Fibroblast of peridontal ligament (primary cell): ENCODE data around the gene DNAJC8.

Experiments used
- DNase-seq: peaks from one replicate; pipeline ENCODE4 v3.0.0-alpha.2; 2010; ENCODE audit errors: extremely low read depth

Gene DNAJC8, protein sequence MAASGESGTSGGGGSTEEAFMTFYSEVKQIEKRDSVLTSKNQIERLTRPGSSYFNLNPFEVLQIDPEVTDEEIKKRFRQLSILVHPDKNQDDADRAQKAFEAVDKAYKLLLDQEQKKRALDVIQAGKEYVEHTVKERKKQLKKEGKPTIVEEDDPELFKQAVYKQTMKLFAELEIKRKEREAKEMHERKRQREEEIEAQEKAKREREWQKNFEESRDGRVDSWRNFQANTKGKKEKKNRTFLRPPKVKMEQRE

DNA sequence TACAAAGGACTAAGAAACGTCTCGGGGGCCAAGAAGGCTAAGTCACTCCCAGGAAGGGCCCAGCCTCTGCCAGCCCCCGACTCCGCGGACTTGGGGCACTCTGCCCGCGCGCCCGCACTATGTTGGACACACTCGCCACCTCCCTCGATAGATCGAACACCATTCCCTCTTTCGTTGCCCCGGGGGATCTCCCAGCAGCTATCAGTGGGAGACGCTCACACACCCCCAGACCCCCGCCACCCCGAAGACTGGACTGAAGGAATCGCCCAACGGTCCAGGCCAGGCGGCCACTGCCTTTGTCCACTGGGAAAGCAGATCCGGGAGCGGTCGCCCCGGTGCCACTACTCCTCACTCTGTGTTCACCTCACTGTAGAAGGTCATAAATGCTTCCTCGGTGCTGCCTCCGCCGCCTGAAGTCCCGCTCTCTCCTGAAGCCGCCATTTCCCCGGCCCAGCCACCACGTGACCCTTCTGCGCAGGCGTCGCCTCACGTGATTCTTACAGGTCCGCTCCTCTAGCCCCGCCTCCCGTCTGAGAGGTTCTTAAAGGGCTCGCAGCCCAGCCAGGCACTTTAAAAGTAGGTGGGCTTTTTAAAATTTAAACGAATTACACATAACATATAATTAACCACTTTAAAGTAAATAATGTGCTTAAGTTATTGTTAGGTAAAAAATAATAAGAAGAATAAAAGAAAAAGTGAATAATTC is at the start of gene DNAJC8:
Gene DNAJC8 (minus strand): TSS at position 472 of the 706 bp plus-strand sequence. CDS start 31 bp downstream, at position 441.
- DNase-seq: peak; percentile 83

DNA sequence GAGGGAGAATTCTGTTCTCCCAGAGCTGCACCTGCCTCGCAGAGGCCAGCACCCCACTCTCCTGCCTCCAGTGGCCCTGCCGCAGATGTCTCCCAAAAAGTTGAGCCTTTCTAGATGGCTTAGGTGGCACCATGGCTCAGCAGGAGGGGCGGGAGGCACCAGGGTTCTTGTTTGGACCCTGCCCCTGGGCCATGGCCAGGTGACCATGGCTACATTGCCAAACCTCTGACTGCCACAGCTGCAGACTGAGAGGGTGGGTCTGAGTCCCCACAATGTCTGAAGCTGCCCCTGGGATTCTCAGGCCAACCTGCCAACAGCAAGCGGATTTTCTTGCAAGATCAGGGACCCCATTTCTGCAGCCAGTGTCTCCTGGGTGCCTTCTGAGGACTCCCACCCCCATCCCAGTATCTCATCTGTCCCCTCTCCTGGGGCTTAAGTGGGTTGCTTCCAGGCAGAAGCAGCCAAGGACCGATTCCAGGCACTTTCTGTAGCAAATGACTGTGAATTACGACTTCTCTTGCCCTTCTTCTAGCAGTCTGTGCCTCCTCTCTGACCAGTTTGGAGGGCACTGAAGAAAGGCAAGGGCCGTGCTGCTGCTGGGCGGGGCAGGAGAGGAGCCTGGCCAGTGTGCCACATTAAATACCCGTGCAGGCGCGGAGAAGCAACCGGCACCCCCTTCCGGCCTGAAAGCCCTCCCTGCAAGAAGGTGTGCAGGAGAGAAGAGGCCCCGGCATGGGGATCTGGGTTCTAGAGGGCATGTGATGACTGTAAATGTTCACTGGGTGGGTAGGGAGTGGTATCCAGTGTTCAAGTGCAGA is 49.0 kb upstream of the DNAJC8 start:
- no peak for DNase-seq

GRCh38 chr1:28280977-28281381 is 48.1 kb upstream of the DNAJC8 start:
- DNase-seq: no peak

- no peak for DNase-seq
These were observed 47.7 kb upstream of the DNAJC8 start for GRCh38 chr1:28280501-28280900.

DNA sequence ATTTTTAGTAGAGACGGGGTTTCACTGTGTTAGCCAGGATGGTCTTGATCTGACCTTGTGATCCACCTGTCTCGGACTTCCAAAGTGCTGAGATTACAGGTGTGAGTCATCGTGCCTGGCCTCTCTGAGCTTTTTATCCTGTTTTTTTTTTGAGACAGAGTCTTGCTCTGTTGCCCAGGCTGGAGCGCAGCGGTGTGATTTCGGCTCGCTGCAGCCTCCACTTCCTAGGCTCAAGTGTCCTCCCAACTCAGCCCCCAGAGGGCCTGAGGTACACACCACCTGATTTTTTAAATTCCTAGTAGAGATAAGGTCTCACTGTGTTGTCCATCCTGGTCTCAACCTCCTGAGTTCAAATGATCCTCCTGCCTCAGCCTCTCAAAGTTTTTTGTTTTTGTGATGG is 46.9 kb upstream of the DNAJC8 start:
- DNase-seq: no peak

- DNase-seq: no peak
These were observed 45.9 kb upstream of the DNAJC8 start for GRCh38 chr1:28278763-28279162.

DNA sequence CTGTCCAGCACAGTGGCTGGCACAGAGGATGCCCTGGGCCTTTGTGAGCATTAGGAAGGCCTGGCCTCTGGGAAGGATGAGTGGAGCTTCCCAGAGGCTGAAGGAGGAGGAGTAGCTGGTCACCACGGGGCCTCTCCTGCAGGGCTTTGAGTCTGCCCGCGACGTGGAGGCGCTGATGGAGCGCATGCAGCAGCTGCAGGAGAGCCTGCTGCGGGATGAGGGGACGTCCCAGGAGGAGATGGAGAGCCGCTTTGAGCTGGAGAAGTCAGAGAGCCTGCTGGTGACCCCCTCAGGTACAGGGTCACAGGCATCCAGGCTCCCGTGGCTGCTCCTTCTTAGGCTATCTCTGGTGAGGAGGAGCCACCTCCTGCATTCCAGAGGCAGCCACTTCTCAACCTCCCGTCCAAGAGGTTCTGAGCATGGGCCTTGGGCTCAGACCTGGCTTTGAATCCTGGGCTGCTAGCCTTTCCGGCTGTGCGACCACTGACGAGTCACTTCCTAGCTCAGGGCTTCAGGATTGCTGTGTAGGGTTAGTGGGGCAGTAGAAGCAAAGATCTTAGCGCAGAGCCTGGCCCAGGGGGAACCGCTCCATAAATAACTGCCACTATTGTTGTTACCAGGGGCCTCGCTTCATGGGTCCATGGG is 40.5 kb upstream of the DNAJC8 start:
- DNase-seq: no peak

GRCh38 chr1:28272215-28272852 is 39.5 kb upstream of the DNAJC8 start:
- no peak for DNase-seq

GRCh38 chr1:28269529-28269928 is 36.7 kb upstream of the DNAJC8 start:
- no peak for DNase-seq

DNA sequence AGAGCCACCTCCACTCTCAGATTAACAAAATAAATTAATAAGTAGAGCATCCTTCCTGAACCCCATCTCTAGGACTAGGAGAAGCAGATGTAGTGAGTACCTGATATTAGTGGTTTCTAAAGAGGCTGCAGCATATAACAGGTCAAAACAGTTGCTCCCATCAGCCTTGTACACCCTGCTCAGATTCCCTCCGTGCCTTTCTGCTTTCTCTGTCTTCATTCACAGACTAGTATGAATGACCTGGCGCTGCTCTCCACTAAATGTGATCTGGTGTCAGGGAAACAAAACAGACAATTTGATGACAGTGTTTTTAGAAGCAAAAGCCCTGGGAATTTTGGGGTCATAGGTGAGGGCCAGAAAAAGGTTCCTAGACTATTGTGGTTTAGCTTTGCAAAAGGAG is 34.8 kb upstream of the DNAJC8 start:
- DNase-seq: no peak

GRCh38 chr1:28266920-28267322 is 34.1 kb upstream of the DNAJC8 start:
- no peak for DNase-seq

GRCh38 chr1:28265577-28265976 is 32.7 kb upstream of the DNAJC8 start:
- no peak for DNase-seq

DNA sequence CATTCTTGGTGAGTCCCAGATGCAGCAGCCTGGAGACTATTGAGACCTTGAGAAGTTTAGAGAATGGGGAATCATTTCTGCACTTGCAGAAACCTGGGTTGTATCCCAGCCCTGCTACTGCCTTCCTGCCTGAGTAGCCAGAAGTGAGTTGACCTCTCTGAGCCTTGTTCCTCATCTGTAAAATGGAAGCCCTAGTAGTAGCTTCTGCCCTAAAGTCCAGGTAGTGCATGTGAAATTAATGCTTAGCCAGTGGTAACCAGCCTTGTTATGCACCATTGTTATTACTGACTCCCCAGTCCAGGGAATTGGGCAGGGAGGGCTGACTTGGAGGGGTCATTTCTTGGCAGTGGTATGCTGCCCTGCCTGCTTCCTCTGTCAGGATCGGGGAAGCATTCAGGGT is 32.1 kb upstream of the DNAJC8 start:
- no peak for DNase-seq

GRCh38 chr1:28260803-28261174 is 28.0 kb upstream of the DNAJC8 start:
- peak; percentile 15 for DNase-seq

DNA sequence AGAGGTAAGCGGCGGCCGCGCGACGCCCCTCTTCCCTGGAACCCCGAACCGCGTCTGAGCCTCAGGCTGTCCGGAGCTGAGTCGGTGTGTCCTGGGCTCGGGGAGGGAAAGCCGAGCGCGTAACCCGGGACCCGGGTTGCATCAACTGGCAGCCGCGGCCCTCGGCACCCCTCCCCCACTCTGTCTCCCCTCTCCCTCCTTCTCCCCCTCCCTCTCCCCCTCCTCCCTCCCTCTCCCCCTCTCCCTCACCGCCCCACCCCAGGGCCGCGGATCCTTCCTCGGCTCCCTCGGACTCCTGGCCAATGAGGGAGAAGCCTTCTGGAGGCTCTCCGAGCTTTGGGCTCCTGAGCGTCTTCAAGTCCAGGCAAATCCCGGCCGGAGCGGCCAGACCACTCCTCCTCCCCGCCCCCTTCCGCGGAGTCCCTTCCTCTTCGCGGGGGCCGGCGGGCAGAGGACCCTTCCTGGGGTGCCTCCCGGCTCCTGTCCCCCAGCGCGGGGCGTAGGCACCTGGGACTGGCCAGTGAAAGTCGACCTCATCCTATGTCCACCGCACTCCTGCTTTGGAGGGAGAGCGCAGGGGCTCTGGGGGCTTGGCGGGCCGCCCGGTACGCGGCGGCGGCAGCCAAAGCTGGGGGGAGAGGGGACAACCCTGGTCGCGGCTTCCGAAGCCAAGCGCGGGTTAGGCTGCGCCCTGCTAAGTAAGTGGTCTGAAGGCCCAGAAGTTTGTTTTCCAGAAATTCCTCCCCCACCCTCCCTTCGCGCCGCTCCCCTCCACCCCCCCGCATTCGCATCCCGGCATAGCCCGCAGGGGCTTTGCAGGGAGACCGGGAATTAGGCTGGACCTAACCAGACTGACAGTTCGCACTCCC is 27.3 kb upstream of the DNAJC8 start:
- DNase-seq: peak; percentile 86

- peak; percentile 99 for DNase-seq
These were observed 26.6 kb upstream of the DNAJC8 start, which contains the start of gene SESN2 for GRCh38 chr1:28259252-28259933. TSS of gene SESN2 (plus strand) at chr1:28259518. CDS start at chr1:28259848, 330 bp downstream.

GRCh38 chr1:28258628-28259251 is 25.9 kb upstream of the DNAJC8 start:
- no peak for DNase-seq

GRCh38 chr1:28257736-28258135 is 24.9 kb upstream of the DNAJC8 start:
- no peak for DNase-seq

DNA sequence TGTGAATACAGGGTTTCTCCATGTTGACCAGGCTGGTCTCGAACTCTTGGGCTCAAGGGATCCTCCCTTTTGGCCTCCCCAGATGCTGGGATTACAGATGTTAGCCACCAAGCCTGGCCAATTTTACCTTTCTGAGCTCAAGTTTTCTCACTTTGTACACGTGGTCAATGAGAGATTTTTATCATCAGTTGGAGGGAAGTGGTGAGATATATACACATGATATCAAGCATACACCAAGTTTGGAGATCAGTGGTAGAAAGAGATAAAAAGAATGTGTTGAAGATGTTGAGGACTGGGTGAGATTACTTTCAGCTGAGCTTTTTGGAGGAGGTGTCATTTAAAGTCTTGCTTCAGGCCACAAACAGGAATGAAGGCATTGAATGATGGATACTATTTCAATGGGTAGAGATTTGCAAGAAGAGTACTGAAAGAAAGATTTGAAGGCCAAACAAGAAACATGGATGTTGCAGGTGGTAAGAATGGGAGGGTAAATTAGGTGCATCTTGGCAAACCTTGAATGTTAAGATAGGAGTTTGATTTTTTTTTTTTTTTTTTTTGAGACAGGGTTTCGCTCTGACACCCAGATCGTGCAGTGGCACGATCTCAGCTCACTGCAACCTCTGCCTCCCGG is 23.5 kb upstream of the DNAJC8 start:
- DNase-seq: no peak
